Activated B cell treated with CpG ODN at 0.5 μM for 24 hours (primary cell): ENCODE results near the gene RMND5A. TPM values are rescaled to one million over a fixed set of nuclear protein-coding genes. Genes with fewer than 3 reads are reported as not detected.
"Not testable (repeated sequence)": the region's sequence is repeated elsewhere in the genome, so short reads cannot be mapped to it uniquely, and the experiment has no call there.

ENCODE experiments used
- ATAC-seq: fragments of 200-7000 bp; cut with Tn5 transposase; one replicate; pipeline ENCODE4 v1.10.0; 2021; ENCODE audit warnings: low read depth, mild to moderate bottlenecking, moderate library complexity
- CTCF ChIA-PET: fragments of 350-600 bp; sonication (Branson Sonifier 250); formaldehyde crosslinking; loops from one replicate; lab custom pipeline; 2021; ENCODE audit warnings: antibody characterized with exemption; lab: Charles Lee
- POLR2A ChIA-PET: fragments of 350-600 bp; sonication (Branson Sonifier 250); formaldehyde crosslinking; loops from one replicate; lab custom pipeline; 2021; ENCODE audit warnings: antibody characterized with exemption; lab: Charles Lee
- DNase-seq: peaks from one replicate; pipeline ENCODE4 v3.0.0; 2022
- H3K27ac Mint-ChIP-seq: one replicate; pipeline ENCODE4 v1.8.0; 2020; ENCODE audit warnings: mixed read lengths
- H3K27me3 Mint-ChIP-seq: one replicate; pipeline ENCODE4 v1.8.0; 2021; ENCODE audit warnings: mixed read lengths
- H3K36me3 Mint-ChIP-seq: one replicate; pipeline ENCODE4 v1.8.0; 2021; ENCODE audit warnings: low read depth, mixed read lengths
- H3K4me1 Mint-ChIP-seq: one replicate; pipeline ENCODE4 v1.8.0; 2021; ENCODE audit warnings: mixed read lengths
- H3K4me3 Mint-ChIP-seq: one replicate; pipeline ENCODE4 v1.8.0; 2020; ENCODE audit warnings: mild to moderate bottlenecking, mixed read lengths
- H3K9me3 Mint-ChIP-seq: one replicate; pipeline ENCODE4 v1.8.0; 2020; ENCODE audit warnings: mixed read lengths
- intact Hi-C: fragments of 100-400 bp; cut with micrococcal nuclease; formaldehyde crosslinking; loops from one replicate; pipeline ENCODE4 v1.15.1; 2024
- total RNA-seq: library from RNA; stranded (reverse); gene quantifications from 2 replicates; pipeline ENCODE4 v1.2.3, GENCODE V29; 2022
- TF ChIP-seq, protein P1 (sequence below): fragments of 200-600 bp; IDR thresholded peaks from one replicate; pipeline ENCODE4 v1.8.0; 2022; ENCODE audit warnings: antibody characterized with exemption, mild to moderate bottlenecking

The RMND5A gene, protein sequence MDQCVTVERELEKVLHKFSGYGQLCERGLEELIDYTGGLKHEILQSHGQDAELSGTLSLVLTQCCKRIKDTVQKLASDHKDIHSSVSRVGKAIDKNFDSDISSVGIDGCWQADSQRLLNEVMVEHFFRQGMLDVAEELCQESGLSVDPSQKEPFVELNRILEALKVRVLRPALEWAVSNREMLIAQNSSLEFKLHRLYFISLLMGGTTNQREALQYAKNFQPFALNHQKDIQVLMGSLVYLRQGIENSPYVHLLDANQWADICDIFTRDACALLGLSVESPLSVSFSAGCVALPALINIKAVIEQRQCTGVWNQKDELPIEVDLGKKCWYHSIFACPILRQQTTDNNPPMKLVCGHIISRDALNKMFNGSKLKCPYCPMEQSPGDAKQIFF
- total RNA-seq, result 26.0 and 26.9 TPM in 2 replicates

- H3K36me3 Mint-ChIP-seq, intact Hi-C loops, H3K4me1 Mint-ChIP-seq, POLR2A ChIA-PET, H3K27me3 Mint-ChIP-seq, CTCF ChIA-PET, H3K9me3 Mint-ChIP-seq: not testable (repeated sequence)
- DNase-seq (peak; percentile 91), ATAC-seq (peak; percentile 86)
- peak within 1 kb of the TSS; percentile 83 for H3K4me3 Mint-ChIP-seq
- peak within 1 kb of the TSS; percentile 84 for H3K27ac Mint-ChIP-seq
Observed at GRCh38 chr2:86719637-86720539, at the start of gene RMND5A. Gene RMND5A, plus strand, starts transcription at chr2:86720291. Its CDS starts 377 bp downstream, at chr2:86720668.

DNA sequence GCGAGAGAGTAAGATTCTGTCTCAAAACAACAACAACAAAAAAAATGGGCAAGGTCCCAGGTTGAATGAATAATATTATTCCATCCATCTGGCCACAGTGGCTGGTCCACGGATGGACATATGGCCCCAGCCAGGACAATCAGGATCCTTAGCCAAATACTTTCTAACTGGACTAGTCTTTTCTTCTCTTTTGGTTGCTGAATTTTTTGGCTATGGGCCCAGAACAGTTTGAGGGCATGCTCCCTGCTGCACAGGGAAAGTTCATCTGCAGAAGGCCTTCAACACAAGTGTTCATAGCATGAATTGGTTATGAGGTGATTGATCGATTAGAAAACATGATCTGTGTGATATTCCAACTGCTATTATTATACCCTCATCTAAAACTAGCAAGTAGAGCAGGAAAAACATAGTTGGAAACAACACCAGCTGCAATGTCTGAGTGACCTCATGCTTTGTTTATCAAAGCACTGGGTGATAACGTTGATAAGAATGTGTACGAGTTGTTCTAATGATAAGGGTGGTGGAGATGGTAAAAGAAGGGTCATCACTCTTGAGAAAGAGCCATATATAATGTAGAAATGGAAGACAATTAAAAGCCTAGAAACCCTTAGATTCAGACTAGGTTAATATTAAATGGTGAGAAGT lies 48.6 kb upstream of the RMND5A start:
- POLR2A ChIA-PET, result no interaction called here
- TF ChIP-seq, protein P1, sequence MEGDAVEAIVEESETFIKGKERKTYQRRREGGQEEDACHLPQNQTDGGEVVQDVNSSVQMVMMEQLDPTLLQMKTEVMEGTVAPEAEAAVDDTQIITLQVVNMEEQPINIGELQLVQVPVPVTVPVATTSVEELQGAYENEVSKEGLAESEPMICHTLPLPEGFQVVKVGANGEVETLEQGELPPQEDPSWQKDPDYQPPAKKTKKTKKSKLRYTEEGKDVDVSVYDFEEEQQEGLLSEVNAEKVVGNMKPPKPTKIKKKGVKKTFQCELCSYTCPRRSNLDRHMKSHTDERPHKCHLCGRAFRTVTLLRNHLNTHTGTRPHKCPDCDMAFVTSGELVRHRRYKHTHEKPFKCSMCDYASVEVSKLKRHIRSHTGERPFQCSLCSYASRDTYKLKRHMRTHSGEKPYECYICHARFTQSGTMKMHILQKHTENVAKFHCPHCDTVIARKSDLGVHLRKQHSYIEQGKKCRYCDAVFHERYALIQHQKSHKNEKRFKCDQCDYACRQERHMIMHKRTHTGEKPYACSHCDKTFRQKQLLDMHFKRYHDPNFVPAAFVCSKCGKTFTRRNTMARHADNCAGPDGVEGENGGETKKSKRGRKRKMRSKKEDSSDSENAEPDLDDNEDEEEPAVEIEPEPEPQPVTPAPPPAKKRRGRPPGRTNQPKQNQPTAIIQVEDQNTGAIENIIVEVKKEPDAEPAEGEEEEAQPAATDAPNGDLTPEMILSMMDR, result no peak
- H3K36me3 Mint-ChIP-seq, result peaks cover 5% of the 10 kb centered on the region
- DNase-seq, result no peak
- no peak overlapping the region for H3K4me3 Mint-ChIP-seq
- no peak overlapping the region for H3K27ac Mint-ChIP-seq
- intact Hi-C loops, result no loop called here
- ATAC-seq, result no peak
- H3K9me3 Mint-ChIP-seq, result peaks cover 2% of the 10 kb centered on the region
- H3K4me1 Mint-ChIP-seq, result no peaks in the 10 kb centered on the region
- H3K27me3 Mint-ChIP-seq, result no peaks in the 10 kb centered on the region
- CTCF ChIA-PET, result no interaction called here

DNA sequence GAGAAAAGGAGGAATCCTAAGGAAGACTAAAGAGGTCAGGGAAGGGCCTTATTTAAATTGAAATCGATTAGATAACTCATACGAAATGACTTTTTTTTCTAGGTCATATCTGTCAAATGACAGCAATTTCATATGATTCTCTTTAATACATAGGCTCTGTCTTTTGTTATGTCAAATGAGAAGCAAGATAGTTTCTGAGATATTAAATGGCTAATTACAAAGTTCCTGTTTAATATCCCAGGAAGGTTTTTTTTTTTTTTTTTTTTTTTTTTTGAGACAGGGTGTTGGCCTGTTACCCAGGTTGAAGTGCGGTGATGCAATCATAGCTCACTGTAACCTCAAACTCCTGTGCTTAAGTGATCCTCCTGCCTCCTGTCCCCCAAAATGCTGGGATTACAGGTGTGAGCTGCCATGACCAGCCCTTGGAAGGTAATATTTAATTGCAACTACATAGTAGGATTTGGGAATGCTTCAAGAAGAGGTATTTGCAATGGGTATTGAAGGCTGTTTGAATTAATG lies 48.0 kb upstream of the RMND5A start:
- intact Hi-C loops, result no loop called here
- peaks cover 2% of the 10 kb centered on the region for H3K9me3 Mint-ChIP-seq
- ATAC-seq (no peak), DNase-seq (no peak)
- H3K4me3 Mint-ChIP-seq, result no peak overlapping the region
- no peaks in the 10 kb centered on the region for H3K4me1 Mint-ChIP-seq
- TF ChIP-seq, protein P1, result no peak
- no peaks in the 10 kb centered on the region for H3K27me3 Mint-ChIP-seq
- CTCF ChIA-PET, result no interaction called here
- POLR2A ChIA-PET, result no interaction called here
- H3K36me3 Mint-ChIP-seq, result peaks cover 3% of the 10 kb centered on the region
- H3K27ac Mint-ChIP-seq, result no peak overlapping the region

DNA sequence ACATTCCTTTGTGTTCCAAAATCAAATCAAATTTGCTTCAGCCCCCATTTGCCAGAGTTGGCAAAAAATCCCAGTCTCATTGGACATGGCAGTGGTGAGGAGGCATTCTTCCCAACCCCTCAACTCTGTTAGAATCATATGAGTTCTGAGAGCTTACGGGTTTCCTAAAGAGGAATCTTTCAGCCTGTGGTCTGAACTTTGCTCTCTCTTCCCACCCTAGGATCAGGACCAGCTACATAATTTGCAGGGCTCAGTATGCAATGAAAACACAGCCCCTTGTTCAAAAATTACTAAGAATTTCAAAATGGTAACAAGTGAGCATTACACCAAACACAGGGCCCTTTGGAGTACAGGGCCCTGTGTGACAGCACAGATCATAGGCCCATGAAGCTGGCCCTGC lies 47.1 kb upstream of the RMND5A start:
- no peaks in the 10 kb centered on the region for H3K27me3 Mint-ChIP-seq
- H3K9me3 Mint-ChIP-seq, result no peaks in the 10 kb centered on the region
- no peak overlapping the region for H3K4me3 Mint-ChIP-seq
- CTCF ChIA-PET, result no interaction called here
- DNase-seq (no peak), ATAC-seq (no peak)
- no peaks in the 10 kb centered on the region for H3K4me1 Mint-ChIP-seq
- TF ChIP-seq, protein P1, result no peak
- no peak overlapping the region for H3K27ac Mint-ChIP-seq
- H3K36me3 Mint-ChIP-seq, result peaks cover 2% of the 10 kb centered on the region
- intact Hi-C loops, result no loop called here
- POLR2A ChIA-PET, result no interaction called here

DNA sequence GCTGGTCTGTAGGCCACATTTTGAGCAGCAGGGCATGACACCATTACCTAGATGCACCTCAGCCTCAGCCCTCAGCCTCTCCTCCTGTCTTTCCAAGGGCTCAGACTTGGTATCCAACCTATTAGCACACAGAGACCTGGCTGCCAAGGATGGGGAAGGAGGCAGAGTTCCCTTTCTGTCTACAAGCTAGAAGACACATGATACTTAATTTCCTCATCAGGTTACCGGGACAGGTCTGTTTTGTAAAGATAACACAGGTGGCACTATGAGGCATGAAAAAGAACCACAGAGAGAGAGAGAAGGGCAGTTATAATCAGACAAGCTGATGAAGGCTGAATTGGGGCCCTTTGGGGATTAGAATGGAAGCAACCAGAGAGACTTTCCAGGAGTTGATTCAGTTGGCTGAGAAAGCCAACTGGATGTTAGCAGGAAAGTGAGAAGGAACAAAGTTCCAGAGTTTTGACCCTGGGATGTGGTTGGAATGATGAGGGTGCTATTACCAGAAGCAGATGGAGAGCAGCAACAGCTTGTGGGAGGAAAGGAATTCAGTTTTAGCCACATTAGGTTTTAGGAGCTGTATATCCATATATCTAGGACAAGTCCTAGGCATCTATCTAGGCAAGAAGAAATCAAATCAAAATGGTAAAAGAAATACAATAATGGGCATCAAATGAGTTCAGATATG lies 46.0 kb upstream of the RMND5A start:
- Mint-ChIP-seq H3K36me3 (no peaks in the 10 kb centered on the region), H3K9me3 (no peaks in the 10 kb centered on the region), H3K27ac (no peak overlapping the region), H3K4me3 (no peak overlapping the region), H3K4me1 (no peaks in the 10 kb centered on the region), H3K27me3 (no peaks in the 10 kb centered on the region)
- intact Hi-C loops, result no loop called here
- no peak for DNase-seq
- TF ChIP-seq, protein P1, result no peak
- ChIA-PET CTCF (no interaction called here), POLR2A (no interaction called here)
- ATAC-seq, result no peak
